ENCODE results near the gene FGL2.
"Not testable (repeated sequence)": the region's sequence is repeated elsewhere in the genome, so short reads cannot be mapped to it uniquely, and the experiment has no call there.

FGL2 gene, protein sequence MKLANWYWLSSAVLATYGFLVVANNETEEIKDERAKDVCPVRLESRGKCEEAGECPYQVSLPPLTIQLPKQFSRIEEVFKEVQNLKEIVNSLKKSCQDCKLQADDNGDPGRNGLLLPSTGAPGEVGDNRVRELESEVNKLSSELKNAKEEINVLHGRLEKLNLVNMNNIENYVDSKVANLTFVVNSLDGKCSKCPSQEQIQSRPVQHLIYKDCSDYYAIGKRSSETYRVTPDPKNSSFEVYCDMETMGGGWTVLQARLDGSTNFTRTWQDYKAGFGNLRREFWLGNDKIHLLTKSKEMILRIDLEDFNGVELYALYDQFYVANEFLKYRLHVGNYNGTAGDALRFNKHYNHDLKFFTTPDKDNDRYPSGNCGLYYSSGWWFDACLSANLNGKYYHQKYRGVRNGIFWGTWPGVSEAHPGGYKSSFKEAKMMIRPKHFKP

DNA sequence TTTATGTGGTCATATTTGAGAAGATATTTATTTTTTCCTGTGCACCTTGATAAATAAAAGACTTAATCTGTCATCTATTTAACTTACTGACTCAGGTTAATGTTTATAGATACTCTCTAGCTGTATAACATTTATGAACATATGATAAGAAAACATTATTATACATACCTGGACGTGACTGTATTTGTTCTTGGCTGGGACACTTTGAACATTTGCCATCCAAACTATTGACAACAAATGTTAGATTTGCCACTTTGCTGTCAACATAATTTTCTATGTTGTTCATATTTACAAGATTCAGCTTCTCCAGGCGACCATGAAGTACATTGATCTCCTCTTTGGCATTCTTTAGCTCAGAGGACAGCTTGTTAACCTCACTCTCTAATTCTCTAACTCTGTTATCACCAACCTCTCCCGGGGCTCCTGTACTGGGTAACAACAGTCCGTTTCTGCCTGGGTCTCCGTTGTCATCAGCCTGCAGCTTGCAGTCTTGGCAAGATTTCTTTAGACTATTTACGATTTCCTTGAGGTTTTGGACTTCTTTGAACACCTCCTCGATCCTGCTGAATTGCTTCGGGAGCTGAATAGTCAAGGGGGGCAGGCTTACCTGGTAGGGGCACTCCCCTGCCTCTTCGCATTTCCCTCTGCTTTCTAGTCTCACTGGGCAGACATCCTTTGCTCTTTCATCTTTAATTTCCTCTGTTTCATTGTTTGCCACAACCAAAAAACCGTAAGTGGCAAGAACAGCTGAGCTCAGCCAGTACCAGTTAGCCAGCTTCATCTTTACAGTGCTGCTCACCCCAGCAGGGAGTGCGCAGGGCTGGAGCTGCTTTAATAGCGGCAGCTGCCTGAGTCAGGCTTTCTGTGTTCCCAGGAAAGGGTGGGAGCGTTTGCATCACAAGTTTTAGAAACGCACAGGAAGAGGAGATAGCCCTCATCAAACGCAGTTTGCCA, at the start of gene FGL2:
Gene FGL2 (minus strand): TSS at position 807 of the 954 bp plus-strand sequence. CDS start 26 bp downstream, at position 781.
- DNase-seq = peak in 35 of 58 donors; percentile 2 to 46 (median 10)

DNA sequence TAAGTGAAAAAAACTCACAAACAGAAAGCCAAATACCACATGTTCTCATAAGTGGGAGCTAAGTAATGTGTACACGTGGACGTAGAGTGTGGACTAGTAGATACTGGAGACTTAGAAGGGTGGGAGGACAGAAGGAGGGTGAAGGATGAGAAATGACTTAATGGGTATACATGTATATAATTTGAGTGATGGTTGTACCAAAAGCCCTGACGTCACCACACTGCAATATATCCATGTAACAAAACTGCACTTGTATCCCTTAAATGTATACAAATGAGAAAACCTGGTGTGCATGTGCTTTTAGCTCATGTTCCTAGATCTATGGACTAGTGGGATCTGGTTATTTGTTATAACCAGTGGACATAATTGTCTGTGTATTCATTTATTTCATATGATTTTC, 48.5 kb upstream of the FGL2 start:
- DNase-seq = no peak

DNA sequence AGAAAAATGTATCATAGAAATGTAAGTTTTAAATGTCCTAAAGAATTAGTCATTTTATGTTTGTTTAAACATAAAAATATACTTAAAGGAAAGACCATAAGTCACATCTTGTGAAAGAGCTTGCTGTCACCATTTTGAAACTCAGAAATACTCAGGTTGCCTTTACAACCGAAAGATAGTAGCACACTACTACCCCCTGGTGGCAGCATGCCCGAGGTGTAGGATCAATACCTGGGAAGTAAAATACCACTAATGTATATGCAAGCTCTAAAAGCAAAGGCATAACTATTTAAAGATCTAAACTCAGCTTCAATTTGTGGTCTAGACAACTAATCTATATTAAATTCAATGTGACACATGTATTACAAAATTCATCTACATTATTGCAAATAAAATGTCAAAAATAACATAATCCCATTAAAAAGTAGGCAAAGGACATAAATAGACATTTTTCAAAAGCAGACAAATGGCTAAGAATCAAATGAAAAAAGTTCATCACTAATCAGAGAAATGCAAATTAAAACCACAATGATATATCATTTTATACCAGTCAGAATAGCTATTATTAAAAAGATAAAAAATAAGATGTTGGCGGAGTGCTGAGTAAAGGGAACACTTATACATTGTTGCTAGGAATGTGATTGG, 47.7 kb upstream of the FGL2 start:
- DNase-seq = peak in 33 of 58 donors; percentile 0 to 76 (median 25)

DNA sequence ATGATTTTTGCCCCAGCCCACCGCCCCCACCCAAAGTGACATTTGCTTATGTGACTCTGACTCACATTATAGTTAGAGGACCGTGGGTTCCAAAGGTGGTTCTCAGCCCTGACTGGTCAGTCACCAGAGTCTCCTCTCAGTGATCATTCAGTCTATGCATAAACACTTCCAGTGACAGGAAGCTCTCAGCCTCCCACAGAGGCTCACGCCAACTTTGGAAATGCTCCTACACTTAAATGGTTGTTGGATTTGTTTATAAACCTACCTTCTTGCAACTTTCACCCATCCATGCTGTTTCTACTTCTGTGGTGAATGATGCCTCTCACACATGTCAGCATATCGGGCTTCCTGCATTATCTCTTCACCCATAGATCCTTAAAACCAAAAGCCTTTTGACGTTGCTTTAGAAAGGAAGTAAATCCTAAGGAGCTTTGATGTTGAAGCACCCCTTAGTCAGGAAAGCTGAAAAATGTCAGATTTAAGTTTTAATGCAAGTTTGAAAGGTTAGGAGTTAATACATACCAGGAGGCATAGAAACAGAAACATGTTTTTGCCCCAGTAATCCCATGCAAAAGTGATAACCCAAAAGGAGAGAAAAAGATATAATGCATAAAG, 46.5 kb upstream of the FGL2 start:
- no peak for DNase-seq

DNA sequence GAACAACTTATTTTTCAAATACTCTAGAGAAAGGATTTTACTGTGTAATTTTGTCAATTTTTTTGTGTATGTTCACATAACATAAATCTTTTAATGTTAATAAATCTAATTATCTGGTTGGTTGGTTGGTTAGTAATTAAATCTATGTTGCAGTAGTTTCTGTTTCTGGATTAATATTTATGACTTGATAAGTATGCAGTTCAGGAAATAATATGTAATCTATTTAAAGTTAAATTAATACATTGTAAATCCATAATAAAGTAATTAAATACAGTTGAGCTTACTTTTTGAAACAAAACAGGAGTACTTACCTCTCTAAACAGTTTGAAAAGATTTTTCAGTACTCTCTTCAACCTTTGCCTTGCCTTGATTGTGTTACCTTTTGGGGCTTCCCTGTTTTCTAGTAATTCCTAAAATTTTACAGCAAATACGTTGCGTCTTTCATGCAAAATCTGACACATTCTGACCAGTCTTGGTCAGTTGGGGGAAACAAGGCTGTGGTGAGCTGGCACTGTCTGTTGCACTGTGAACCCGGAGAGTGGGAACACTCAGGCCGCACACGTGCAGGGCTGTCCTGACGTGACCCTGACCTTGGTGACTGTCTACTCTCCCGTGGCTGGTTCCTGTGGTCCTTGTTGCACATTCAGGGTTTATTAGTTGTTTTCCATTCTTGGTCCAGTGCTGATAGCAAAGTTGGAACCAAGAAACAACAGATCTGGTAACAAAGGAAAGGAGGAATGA, 45.6 kb upstream of the FGL2 start:
- no peak for DNase-seq

DNA sequence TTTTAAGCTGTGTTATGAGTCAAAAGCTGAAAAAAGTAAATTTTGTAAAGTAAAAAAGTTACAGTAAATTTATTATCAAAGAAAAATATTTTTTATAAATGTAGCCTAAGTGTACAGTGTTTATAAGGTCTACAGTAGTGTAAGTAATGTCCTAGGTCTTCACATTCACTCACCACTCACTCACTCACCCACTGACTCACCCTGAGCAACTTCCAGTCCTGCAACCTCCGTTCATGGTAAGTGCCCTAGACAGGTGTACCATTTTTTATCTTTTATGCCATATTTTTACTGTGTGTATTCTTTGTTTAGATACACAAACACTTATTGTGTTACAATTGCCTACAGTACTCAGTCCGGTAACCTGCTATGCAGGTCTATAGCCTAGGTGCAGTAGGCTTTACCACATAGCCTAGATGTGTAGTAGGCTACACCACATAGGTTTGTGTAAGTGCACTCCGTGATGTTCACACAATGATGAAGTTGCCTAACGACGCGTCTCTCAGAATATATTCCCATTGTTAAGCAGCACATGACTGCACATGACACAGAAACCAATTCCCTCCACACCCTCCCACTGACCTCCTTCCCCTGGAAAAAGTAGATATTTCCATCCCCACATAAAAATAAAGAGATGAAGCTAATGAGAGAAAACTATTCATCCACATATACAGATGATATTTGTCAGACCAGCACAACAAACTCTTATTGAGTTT, 44.8 kb upstream of the FGL2 start:
- no peak for DNase-seq

DNA sequence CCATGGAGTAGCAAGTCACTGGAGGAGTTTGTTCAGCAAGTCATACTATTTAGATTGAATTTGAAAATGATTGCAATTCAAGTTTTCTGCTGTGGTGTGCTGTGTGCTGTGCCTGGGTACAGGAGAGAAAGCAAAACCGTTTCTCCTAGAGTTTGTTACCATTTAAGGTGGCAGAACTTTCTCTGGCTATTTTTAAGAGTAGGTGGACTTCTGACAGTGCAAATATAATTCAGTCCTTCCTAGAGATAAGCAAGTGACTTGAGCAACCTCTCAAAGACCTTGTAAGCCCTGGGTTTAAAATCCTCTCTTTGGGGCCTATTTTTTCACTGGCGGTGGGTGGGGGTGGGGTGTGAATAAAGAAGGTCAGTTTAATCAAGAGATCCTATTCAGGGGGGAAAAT, 42.9 kb upstream of the FGL2 start:
- DNase-seq = no peak

DNA sequence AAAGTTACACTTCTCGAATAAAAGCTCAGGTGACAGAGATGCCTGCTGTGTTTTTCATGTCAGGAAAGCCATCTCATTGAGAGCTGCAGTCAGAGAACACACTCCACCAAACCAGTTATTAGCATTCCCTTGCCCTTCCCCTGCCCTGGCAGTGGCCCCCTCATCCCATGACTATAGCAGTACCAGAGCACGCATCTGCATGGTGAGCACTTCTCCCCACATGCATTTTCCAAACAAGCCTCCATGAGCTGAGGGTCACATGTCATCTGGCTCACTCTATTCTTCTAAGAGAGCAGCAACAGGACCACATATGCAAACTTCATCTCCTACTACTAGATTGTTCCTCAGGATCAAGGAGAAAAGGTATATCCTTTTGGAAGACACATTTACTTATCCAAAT, 42.4 kb upstream of the FGL2 start:
- DNase-seq = no peak

DNA sequence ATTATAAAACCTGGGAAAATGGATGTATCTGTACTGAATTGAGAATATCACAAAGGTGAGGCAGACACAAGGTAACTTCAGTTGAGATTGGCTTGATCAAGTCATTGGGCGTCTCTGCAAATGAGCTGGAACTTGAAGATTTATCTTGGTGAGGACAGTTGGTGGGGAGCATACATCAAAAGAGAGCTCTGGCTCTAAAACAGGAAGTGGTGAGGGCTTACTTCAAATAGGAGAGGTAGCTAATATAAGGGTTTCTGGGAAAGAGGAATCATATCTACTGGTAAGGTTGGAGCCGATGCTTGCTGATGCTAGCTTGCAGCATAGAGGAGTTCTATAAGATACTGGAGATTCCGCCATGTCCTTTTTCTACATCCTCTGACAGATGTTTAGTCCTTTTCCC, 39.9 kb upstream of the FGL2 start:
- no peak for DNase-seq

DNA sequence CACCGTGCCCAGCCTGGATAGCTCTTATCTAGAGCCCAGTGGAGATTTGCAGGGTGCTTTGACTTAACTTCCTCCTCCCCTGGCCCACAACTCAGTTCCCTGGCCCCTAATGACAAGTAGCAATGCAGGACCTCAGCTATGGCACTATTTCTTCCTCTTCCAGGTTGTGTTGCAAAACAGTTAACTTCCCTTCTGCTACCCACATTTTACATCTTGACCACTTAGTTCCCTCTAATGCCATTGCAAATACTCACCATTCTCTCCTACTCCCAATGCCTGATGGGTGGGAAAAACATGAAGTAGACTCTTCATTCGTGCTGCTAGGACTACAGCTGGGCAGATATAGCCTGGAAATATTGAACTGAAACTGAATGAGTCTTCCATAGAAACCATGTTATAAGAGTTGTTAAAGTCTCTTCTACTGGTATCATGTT, 39.1 kb upstream of the FGL2 start:
- DNase-seq = peak in 10 of 58 donors; percentile 3 to 45 (median 13)

DNA sequence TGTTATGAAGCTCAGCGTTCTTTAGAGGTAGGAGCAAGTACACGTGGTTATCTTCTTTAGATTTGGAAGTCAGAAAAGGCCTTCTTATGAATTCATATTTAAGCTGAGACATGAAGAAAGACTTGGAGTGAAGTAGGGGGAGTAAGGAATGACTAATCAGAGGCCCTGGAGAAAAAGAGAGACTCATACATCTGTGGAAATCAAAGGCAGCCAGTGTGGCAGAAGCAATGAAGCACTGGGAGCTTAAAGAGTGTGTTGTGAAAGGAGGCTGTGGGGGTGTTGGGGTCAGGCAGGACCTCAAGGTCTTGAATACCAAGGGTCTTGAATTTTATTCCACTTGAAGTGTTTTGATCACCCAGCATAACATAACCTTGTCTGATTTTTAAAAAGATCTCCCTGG, 35.7 kb upstream of the FGL2 start:
- no peak for DNase-seq

DNA sequence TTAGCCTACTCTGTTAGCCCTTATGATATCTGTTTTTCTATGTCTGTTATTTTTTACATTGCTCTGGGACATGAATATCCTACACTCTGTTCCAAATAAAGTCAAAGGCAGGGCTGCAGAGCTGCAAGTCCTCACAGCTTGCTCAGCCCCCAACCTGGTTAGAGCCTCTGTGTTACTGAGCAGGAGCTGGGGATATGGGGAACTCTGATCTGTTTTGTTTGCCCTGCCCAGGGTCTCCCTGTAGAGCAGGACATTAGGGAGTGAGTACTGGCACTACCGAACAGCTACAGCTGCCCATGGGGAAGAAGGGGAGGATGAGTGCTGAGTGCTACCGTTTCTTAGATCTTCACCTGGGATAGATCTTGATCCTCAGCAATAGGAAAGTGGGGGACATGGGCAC, 32.8 kb upstream of the FGL2 start:
- no peak for DNase-seq

DNA sequence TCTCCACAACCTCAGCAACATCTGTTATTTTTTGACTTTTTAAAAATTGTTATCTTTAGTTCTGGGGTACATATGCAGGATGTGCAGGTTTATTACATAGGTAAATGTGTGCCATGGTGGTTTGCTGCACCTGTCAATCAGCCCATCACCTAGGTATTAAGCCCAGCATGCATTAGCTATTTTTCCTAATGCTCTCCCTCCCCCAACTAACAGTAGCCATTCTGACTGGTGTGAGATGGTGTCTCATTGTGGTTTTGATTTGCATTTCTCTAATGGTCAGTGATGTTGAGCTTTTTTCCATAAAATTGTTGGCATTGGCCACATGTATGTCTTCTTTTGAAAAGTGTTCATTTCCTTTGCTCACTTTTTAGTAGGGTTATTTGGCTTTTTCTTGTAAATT, 29.2 kb upstream of the FGL2 start:
- not testable (repeated sequence) for DNase-seq

DNA sequence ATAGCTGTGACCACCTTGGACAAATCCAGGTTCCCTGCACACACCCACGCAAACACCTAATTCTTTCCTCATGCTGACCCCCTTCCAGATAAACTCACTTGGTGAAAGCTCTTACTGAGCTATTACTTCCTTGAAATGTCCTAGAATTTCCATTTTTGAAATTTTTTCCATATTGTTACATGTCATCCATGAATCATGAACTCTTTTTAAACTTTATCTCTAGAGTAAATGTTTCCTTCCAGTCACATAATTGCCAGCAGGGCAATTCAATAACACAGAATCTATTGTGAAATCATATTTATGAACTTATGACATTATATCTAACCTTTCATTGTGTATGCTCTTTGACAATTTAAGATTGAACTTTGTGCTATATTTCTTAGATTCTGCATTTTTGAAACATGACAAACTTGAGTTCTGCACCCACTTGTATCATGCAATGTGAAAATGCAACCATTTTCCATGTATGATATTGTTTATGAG, 26.8 kb upstream of the FGL2 start:
- DNase-seq = no peak

DNA sequence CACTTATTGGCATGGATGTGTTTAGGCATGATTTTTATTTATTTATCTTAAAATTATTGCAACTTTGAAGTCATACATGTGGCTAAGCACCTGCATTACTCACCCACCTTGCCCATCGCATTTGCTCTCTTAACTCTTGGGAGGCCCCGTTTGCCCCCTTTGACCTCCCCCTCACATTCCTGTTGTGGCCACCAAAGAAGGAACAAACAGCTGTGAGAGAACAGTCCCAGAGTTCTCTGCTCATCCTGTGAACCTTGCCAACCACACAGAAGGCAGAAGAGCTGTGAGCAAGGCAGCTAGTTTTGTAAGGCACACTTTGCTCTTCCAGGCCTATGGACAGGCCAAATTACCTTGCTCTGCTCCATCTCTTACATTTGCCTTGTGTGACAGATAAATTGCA, 23.6 kb upstream of the FGL2 start:
- no peak for DNase-seq

DNA sequence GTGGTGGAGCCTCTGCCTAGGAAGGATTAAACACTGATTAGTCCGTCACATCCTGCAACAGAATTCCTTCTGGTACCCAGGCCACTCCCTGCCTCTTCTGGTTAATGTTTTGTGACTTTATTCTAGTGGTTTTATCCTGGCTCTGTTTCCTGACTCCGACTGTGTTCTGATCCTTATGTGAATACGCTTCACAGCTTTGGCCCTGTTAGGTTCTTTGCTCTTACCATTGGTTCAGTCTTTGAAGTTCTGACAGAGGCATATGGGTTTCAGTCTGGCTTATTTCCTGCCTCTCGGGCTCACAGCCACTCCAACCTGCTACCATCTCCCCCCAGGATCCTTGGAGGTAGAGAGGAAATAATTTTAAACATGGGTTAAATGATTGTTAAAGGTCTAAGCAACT, 23.2 kb upstream of the FGL2 start:
- DNase-seq = no peak

DNA sequence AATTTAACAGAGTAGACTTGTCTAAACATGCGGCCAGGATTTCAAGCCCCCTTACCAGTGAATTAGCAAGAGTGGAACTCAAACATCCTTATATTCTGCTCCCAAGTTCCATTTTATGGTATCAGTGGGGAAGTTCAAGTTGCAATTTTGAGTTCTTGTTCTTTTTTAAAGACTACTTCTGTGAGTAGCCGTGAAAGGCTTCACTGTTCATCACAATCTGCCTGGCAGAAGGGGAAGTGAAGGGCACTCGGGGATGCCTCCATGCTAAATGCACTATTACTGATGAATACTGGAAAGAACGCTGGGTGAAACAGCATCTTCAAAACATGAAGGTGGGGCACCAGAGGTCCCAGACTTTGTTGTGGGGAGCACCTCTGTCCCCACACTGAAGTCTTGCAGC, 22.4 kb upstream of the FGL2 start:
- DNase-seq = peak in 1 of 58 donors; percentile 1

DNA sequence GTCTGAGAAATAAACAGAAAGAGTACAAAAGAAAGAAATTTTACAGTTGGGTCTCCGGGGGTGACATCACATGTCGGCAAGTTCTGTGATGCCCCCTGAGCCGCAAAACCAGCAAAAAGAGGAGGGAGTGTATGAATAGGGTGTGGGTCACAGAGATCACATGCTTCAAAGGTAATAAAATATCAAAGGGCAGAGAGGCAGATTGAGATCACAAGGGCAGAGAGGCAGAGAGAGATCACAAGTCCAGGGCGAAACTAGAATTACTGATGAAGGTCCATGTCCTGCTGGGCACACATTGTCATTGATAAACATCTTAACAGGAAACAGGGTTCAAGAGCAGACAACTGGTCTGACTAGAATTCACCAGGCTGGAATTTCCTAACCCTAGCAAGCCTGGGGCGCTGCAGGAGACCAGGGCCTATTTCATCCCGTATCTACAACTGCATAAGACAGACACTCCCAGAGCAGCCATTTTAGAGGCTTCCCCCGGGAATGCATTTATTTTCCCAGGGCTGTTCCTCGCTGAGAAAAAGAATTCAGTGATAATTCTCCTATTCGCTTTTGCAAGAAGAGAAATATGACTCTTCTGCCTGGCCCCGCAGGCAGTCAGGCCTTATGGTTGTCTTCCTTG, 20.2 kb upstream of the FGL2 start:
- DNase-seq = not testable (repeated sequence)

All from anterior cingulate cortex (tissue), 58 donors.